Measurements from ENCODE around the gene CHSY3. TPM values are rescaled to one million over a fixed set of nuclear protein-coding genes. Genes with fewer than 3 reads are reported as not detected.

Gene CHSY3
- total and polyA plus RNA-seq, 7 experiments from 2014 or later = not detected

DNA sequence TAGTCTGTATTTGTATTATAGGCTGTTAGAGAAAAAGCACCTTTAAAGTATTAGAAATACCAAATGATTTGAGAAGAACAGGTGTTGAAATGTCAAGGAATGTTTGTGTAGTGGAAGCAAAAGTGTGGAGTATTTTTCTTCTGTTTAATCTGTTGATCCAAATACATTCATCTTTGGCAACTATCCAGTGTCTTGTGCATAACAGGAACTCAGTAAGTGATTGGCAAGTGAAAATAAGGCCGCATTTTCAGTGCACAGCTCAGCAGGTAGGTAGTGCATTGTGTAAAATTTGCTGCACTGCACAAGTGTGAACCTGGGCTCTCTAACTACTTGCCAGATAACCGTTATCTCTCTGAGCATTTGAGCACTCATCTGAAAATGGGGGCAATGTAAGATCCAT lies 61.8 kb downstream of the CHSY3 start:
- H3K9me3 Mint-ChIP-seq = peaks cover 0 to 1% (median 0%) of the 10 kb centered on the region in 11 donors
- no peaks in the 10 kb centered on the region for H3K36me3 ChIP-seq (ENCODE audit: control insufficient read depth in 2 of 3, insufficient read depth in 3 of 3, low read length in 3 of 3)
- ChIA-PET CTCF (no interaction called here), POLR2A (no interaction called here)
- intact Hi-C loops (cut with micrococcal nuclease) = no loop called here
- ATAC-seq = no peak
- no peak overlapping the region for H3K27ac Mint-ChIP-seq
- H3K4me1 ChIP-seq (ENCODE audit: control insufficient read depth in 2 of 2, insufficient read depth in 2 of 2, low read length in 2 of 2) = no peaks in the 10 kb centered on the region
- no peak for DNase-seq
- H3K4me3 ChIP-seq (ENCODE audit: low read length) = no peak overlapping the region
- no peak overlapping the region for H3K4me3 Mint-ChIP-seq
- no peaks in the 10 kb centered on the region for H3K4me1 Mint-ChIP-seq
- H3K27me3 Mint-ChIP-seq = peaks cover 0 to 20% (median 5%) of the 10 kb centered on the region in 5 donors
- no peak overlapping the region for H3K27ac ChIP-seq (ENCODE audit: low read depth, low read length)
- H3K27me3 ChIP-seq (ENCODE audit: control insufficient read depth in 2 of 2, insufficient read depth in 2 of 2, low read length in 2 of 2) = no peaks in the 10 kb centered on the region
- no peaks in the 10 kb centered on the region for H3K9me3 ChIP-seq (ENCODE audit: control insufficient read depth in 2 of 3, low read length in 3 of 3)
- H3K36me3 Mint-ChIP-seq = no peaks in the 10 kb centered on the region

- H3K27ac Mint-ChIP-seq = no peak overlapping the region
- ATAC-seq (no peak), DNase-seq (no peak)
- no peaks in the 10 kb centered on the region for H3K36me3 Mint-ChIP-seq
- H3K4me1 Mint-ChIP-seq = no peaks in the 10 kb centered on the region
- Histone ChIP-seq H3K4me3 (ENCODE audit: low read length) (no peak overlapping the region), H3K9me3 (ENCODE audit: control insufficient read depth in 2 of 3, low read length in 3 of 3) (no peaks in the 10 kb centered on the region), H3K27ac (ENCODE audit: low read depth, low read length) (no peak overlapping the region), H3K4me1 (ENCODE audit: control insufficient read depth in 2 of 2, insufficient read depth in 2 of 2, low read length in 2 of 2) (no peaks in the 10 kb centered on the region), H3K27me3 (ENCODE audit: control insufficient read depth in 2 of 2, insufficient read depth in 2 of 2, low read length in 2 of 2) (no peaks in the 10 kb centered on the region), H3K36me3 (ENCODE audit: control insufficient read depth in 2 of 3, insufficient read depth in 3 of 3, low read length in 3 of 3) (no peaks in the 10 kb centered on the region)
- ChIA-PET POLR2A (no interaction called here), CTCF (no interaction called here)
- H3K4me3 Mint-ChIP-seq = no peak overlapping the region
- intact Hi-C loops (cut with micrococcal nuclease) = no loop called here
- H3K9me3 Mint-ChIP-seq = no peaks in the 10 kb centered on the region
- H3K27me3 Mint-ChIP-seq = peaks cover 0 to 8% (median 0%) of the 10 kb centered on the region in 5 donors
Measured at GRCh38 chr5:129971714-129972113, 67.4 kb downstream of the CHSY3 start.

DNA sequence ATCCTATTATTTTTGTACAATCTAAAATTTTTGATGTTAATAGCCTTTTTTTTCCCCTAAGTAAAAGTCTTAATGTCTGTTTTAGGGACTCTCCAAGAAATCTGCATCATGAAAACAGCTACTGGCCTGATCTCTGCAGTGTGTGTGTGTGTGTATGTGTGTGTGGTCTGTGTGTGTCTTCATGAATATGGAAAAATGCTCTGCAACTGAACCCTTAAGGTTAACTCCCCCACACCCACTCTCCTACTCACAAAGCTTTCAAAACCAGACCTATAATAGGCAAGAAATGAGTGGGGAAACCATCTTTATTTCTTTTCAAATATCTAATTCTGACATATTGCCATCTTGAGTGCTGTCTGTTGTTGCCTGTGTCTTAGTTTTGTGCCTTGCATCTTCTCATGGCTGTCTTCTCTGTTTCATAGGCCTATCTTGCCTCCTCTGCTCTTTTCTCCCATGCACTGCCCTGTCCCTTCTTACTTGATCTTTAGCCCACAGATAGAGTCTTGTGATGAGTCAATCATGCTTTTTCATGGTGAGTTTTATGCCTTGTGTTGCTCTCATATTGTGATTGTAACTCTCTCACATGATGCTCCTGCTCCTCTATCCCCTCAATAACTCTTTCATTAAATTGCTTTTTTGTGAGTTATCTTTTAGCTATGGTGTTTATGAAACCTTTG lies 68.3 kb downstream of the CHSY3 start:
- Mint-ChIP-seq H3K4me1 (no peaks in the 10 kb centered on the region), H3K9me3 (no peaks in the 10 kb centered on the region), H3K27ac (no peak overlapping the region), H3K4me3 (no peak overlapping the region), H3K27me3 (peaks cover 0 to 5% (median 0%) of the 10 kb centered on the region in 5 donors), H3K36me3 (no peaks in the 10 kb centered on the region)
- H3K4me1 ChIP-seq (ENCODE audit: control insufficient read depth in 2 of 2, insufficient read depth in 2 of 2, low read length in 2 of 2) = no peaks in the 10 kb centered on the region
- no peaks in the 10 kb centered on the region for H3K9me3 ChIP-seq (ENCODE audit: control insufficient read depth in 2 of 3, low read length in 3 of 3)
- H3K27ac ChIP-seq (ENCODE audit: low read depth, low read length) = no peak overlapping the region
- H3K4me3 ChIP-seq (ENCODE audit: low read length) = no peak overlapping the region
- no peak for ATAC-seq
- H3K36me3 ChIP-seq (ENCODE audit: control insufficient read depth in 2 of 3, insufficient read depth in 3 of 3, low read length in 3 of 3) = no peaks in the 10 kb centered on the region
- CTCF ChIA-PET = no interaction called here
- H3K27me3 ChIP-seq (ENCODE audit: control insufficient read depth in 2 of 2, insufficient read depth in 2 of 2, low read length in 2 of 2) = no peaks in the 10 kb centered on the region
- POLR2A ChIA-PET = no interaction called here
- intact Hi-C loops (cut with micrococcal nuclease) = no loop called here
- no peak for DNase-seq

- DNase-seq (no peak), ATAC-seq (no peak)
- POLR2A ChIA-PET = no interaction called here
- no peak overlapping the region for H3K4me3 ChIP-seq (ENCODE audit: low read length)
- no peaks in the 10 kb centered on the region for H3K27me3 ChIP-seq (ENCODE audit: control insufficient read depth in 2 of 2, insufficient read depth in 2 of 2, low read length in 2 of 2)
- Mint-ChIP-seq H3K9me3 (no peaks in the 10 kb centered on the region), H3K4me3 (no peak overlapping the region), H3K4me1 (no peaks in the 10 kb centered on the region), H3K27me3 (no peaks in the 10 kb centered on the region), H3K36me3 (no peaks in the 10 kb centered on the region), H3K27ac (no peak overlapping the region)
- H3K36me3 ChIP-seq (ENCODE audit: control insufficient read depth in 2 of 3, insufficient read depth in 3 of 3, low read length in 3 of 3) = no peaks in the 10 kb centered on the region
- H3K9me3 ChIP-seq (ENCODE audit: control insufficient read depth in 2 of 3, low read length in 3 of 3) = no peaks in the 10 kb centered on the region
- H3K4me1 ChIP-seq (ENCODE audit: control insufficient read depth in 2 of 2, insufficient read depth in 2 of 2, low read length in 2 of 2) = no peaks in the 10 kb centered on the region
- intact Hi-C loops (cut with micrococcal nuclease) = no loop called here
- no peak overlapping the region for H3K27ac ChIP-seq (ENCODE audit: low read depth, low read length)
- CTCF ChIA-PET = no interaction called here
Measured at GRCh38 chr5:129973716-129974426, 69.6 kb downstream of the CHSY3 start.

- Mint-ChIP-seq H3K27me3 (peaks cover 0 to 3% (median 0%) of the 10 kb centered on the region in 5 donors), H3K27ac (no peak overlapping the region), H3K36me3 (no peaks in the 10 kb centered on the region), H3K9me3 (peaks cover 0 to 6% (median 0%) of the 10 kb centered on the region in 11 donors), H3K4me1 (no peaks in the 10 kb centered on the region), H3K4me3 (no peak overlapping the region)
- intact Hi-C loops (cut with micrococcal nuclease) = no loop called here
- no peak overlapping the region for H3K4me3 ChIP-seq (ENCODE audit: low read length)
- no peaks in the 10 kb centered on the region for H3K4me1 ChIP-seq (ENCODE audit: control insufficient read depth in 2 of 2, insufficient read depth in 2 of 2, low read length in 2 of 2)
- ATAC-seq (no peak), DNase-seq (no peak)
- no peaks in the 10 kb centered on the region for H3K36me3 ChIP-seq (ENCODE audit: control insufficient read depth in 2 of 3, insufficient read depth in 3 of 3, low read length in 3 of 3)
- ChIA-PET CTCF (no interaction called here), POLR2A (no interaction called here)
- H3K9me3 ChIP-seq (ENCODE audit: control insufficient read depth in 2 of 3, low read length in 3 of 3) = no peaks in the 10 kb centered on the region
- H3K27ac ChIP-seq (ENCODE audit: low read depth, low read length) = no peak overlapping the region
- H3K27me3 ChIP-seq (ENCODE audit: control insufficient read depth in 2 of 2, insufficient read depth in 2 of 2, low read length in 2 of 2) = no peaks in the 10 kb centered on the region
Measured at GRCh38 chr5:129977810-129978209, 73.5 kb downstream of the CHSY3 start.

- ATAC-seq (no peak), DNase-seq (no peak)
- H3K27me3 ChIP-seq (ENCODE audit: control insufficient read depth in 2 of 2, insufficient read depth in 2 of 2, low read length in 2 of 2) = no peaks in the 10 kb centered on the region
- H3K27ac ChIP-seq (ENCODE audit: low read depth, low read length) = no peak overlapping the region
- Mint-ChIP-seq H3K36me3 (no peaks in the 10 kb centered on the region), H3K4me3 (no peak overlapping the region), H3K27ac (no peak overlapping the region), H3K27me3 (peaks cover 0 to 3% (median 0%) of the 10 kb centered on the region in 5 donors), H3K4me1 (no peaks in the 10 kb centered on the region), H3K9me3 (peaks cover 0 to 8% (median 2%) of the 10 kb centered on the region in 11 donors)
- no peaks in the 10 kb centered on the region for H3K9me3 ChIP-seq (ENCODE audit: control insufficient read depth in 2 of 3, low read length in 3 of 3)
- CTCF ChIA-PET = no interaction called here
- H3K4me3 ChIP-seq (ENCODE audit: low read length) = no peak overlapping the region
- intact Hi-C loops (cut with micrococcal nuclease) = no loop called here
- POLR2A ChIA-PET = no interaction called here
- H3K4me1 ChIP-seq (ENCODE audit: control insufficient read depth in 2 of 2, insufficient read depth in 2 of 2, low read length in 2 of 2) = no peaks in the 10 kb centered on the region
- H3K36me3 ChIP-seq (ENCODE audit: control insufficient read depth in 2 of 3, insufficient read depth in 3 of 3, low read length in 3 of 3) = no peaks in the 10 kb centered on the region
Measured at GRCh38 chr5:129978270-129978669, 74.0 kb downstream of the CHSY3 start.

GRCh38 chr5:129988453-129988852 lies 84.2 kb downstream of the CHSY3 start:
- H3K4me3 ChIP-seq (ENCODE audit: low read length) = no peak overlapping the region
- peaks cover 0 to 5% (median 0%) of the 10 kb centered on the region in 3 experiments for H3K9me3 ChIP-seq (ENCODE audit: control insufficient read depth in 2 of 3, low read length in 3 of 3)
- DNase-seq (no peak), ATAC-seq (no peak)
- peaks cover 0 to 6% (median 0%) of the 10 kb centered on the region in 5 donors for H3K36me3 Mint-ChIP-seq
- H3K27ac ChIP-seq (ENCODE audit: low read depth, low read length) = no peak overlapping the region
- no peaks in the 10 kb centered on the region for H3K4me1 Mint-ChIP-seq
- peaks cover 0 to 5% (median 0%) of the 10 kb centered on the region in 5 donors for H3K27me3 Mint-ChIP-seq
- CTCF ChIA-PET = no interaction called here
- no peak overlapping the region for H3K27ac Mint-ChIP-seq
- no peaks in the 10 kb centered on the region for H3K4me1 ChIP-seq (ENCODE audit: control insufficient read depth in 2 of 2, insufficient read depth in 2 of 2, low read length in 2 of 2)
- H3K9me3 Mint-ChIP-seq = peaks cover 3 to 33% (median 14%) of the 10 kb centered on the region in 11 donors
- no peaks in the 10 kb centered on the region for H3K27me3 ChIP-seq (ENCODE audit: control insufficient read depth in 2 of 2, insufficient read depth in 2 of 2, low read length in 2 of 2)
- H3K4me3 Mint-ChIP-seq = no peak overlapping the region
- POLR2A ChIA-PET = no interaction called here
- no peaks in the 10 kb centered on the region for H3K36me3 ChIP-seq (ENCODE audit: control insufficient read depth in 2 of 3, insufficient read depth in 3 of 3, low read length in 3 of 3)
- intact Hi-C loops (cut with micrococcal nuclease) = no loop called here

Data from naive thymus-derived CD4-positive, alpha-beta T cell (primary cell).